Glomerular visceral epithelial cell (primary cell): ENCODE results near the gene CTDSP1.

ENCODE experiments used
- DNase-seq: peaks from one replicate; pipeline ENCODE4 v3.0.0-alpha.2; 2016; ENCODE audit errors: extremely low spot score

Gene CTDSP1

GRCh38 chr2:218382785-218383184 is 16.9 kb upstream of the CTDSP1 start:
- DNase-seq = no peak

GRCh38 chr2:218383892-218384519 is 15.7 kb upstream of the CTDSP1 start:
- DNase-seq = peak; percentile 22

GRCh38 chr2:218384975-218385374 is 14.7 kb upstream of the CTDSP1 start:
- no peak for DNase-seq

- DNase-seq = no peak
These were observed 12.9 kb upstream of the CTDSP1 start for GRCh38 chr2:218386505-218387368.

GRCh38 chr2:218387369-218388194 is 12.1 kb upstream of the CTDSP1 start:
- no peak for DNase-seq

GRCh38 chr2:218389333-218390150 is 10.1 kb upstream of the CTDSP1 start:
- DNase-seq = no peak

- DNase-seq = no peak
These were observed 8.5 kb upstream of the CTDSP1 start for GRCh38 chr2:218391202-218391601.

GRCh38 chr2:218392459-218392858 is 7.2 kb upstream of the CTDSP1 start:
- no peak for DNase-seq

GRCh38 chr2:218392891-218393462 is 6.7 kb upstream of the CTDSP1 start:
- DNase-seq = no peak

- no peak for DNase-seq
These were observed 5.8 kb upstream of the CTDSP1 start for GRCh38 chr2:218393750-218394290.

- DNase-seq = no peak
These were observed 5.2 kb upstream of the CTDSP1 start for GRCh38 chr2:218394298-218395089.

GRCh38 chr2:218395090-218395444 is 4.6 kb upstream of the CTDSP1 start:
- DNase-seq = no peak

GRCh38 chr2:218395456-218395825 is 4.2 kb upstream of the CTDSP1 start:
- DNase-seq = no peak

- peak; percentile 98 for DNase-seq
These were observed 3.6 kb upstream of the CTDSP1 start for GRCh38 chr2:218395826-218396687.

- DNase-seq = peak; percentile 81
These were observed 2.8 kb upstream of the CTDSP1 start for GRCh38 chr2:218396688-218397462.

- DNase-seq = no peak
These were observed 2.2 kb upstream of the CTDSP1 start for GRCh38 chr2:218397463-218397819.

- DNase-seq = peak; percentile 62
These were observed 1.7 kb upstream of the CTDSP1 start for GRCh38 chr2:218397820-218398436.
